HG03460 (cell line): ENCODE measurements around the gene NDUFS3.

ENCODE experiments used
- ATAC-seq: cut with Tn5 transposase; IDR thresholded peaks from one replicate; pipeline ENCODE4 v1.9.1; 2021; ENCODE audit not compliant: unreplicated experiment

Gene NDUFS3

DNA sequence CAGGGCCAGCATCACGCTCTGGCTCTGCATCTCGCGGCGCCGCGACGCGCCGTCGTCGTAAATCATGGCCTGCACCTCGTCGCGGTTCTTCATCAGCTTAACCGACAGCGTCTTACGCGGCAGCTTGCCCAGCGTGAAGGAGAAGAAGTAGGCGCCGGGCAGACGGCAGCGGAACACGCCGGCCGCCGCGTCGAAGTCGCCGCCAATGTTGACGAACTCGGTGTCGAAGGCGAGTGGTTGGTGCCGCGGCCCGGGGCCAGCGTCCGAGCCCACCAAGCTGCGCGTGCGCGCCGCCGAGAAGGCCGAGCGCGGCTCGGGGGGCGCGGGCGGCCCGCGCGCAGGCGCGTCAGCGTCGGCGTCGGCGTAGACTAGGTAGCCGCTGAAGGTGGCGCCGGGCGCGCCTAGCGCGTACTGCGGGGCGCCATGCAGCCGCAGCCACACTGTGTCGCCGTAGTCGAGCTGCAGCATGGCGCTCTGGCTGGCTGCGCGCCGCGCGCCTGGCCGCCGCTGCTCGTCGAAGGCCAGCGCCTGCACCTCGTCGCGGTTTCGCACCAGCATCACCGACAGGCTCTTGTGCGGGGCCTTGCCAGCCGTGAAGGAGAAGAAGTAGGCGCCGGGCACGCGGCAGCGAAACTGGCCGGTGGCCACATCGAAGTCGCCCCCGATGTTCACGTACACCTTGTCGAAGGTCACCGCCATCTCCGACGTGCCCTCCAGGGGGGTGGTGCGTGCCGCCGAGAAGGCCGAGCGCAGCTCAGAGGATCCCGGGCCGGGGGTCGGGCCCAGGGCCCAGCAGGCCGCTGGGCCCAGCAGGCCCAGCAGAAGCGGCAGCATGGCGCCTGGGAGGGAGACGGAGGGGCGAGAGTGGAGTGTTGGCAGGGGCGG, 11.3 kb downstream of the NDUFS3 start:
- no peak for ATAC-seq

DNA sequence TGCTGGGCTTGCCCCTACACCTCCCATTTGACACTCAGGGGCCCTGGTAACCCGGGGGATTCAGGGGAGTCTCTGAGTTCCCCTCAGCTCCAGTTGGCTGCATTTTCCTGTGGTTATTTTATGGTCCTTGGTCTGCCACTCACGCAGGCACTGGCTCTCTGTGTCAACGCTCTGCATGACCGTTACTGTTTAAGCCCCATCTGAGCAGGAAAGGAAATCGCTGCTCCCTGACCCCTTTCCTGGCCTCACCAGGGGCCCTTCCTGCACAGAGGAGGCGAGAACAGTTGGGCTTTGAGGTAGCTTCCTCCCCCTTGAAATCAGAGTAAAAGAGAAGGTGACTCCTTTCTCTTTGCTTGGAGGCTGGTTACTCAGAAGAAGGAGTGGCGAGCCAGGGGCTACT, 12.9 kb downstream of the NDUFS3 start:
- no peak for ATAC-seq

DNA sequence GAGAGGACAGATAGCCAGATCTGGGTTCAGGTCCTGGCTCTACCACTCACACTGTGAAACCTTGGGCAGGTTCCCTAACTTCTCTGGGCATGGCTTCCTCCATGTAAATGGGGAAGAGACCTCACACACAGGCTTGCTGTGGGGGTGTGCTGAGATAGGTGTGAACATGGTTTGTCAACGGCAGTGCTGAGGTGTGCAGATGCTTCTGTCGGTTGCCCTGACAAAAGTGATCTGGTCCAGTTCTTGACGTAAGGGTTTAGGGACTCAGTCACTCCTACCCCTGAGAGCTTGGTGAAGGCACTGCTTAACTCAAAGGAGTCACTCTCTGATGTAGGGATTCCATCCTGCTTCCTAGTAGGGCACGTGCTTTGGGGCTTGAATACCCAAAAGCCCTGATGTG, 13.4 kb downstream of the NDUFS3 start:
- ATAC-seq, result no peak

DNA sequence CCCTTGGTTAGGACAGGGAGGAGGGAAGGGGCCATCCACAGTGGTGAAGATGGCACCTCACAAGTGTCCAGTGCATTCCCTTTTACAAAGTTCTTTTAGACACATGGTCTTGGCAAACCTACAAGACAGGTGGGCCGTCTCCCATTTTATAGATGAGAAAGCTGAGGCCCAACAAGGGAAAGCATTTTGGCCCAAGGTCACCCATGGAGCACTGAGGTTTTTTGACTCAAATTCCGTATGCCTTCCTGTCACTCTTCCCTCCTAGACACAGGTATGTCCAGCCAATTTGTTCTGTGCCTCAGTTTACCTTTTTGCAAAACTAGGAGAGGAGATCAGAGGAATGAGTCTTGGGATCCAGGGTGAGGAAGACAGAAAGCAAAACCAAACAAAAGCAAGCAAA, 14.1 kb downstream of the NDUFS3 start:
- no peak for ATAC-seq

DNA sequence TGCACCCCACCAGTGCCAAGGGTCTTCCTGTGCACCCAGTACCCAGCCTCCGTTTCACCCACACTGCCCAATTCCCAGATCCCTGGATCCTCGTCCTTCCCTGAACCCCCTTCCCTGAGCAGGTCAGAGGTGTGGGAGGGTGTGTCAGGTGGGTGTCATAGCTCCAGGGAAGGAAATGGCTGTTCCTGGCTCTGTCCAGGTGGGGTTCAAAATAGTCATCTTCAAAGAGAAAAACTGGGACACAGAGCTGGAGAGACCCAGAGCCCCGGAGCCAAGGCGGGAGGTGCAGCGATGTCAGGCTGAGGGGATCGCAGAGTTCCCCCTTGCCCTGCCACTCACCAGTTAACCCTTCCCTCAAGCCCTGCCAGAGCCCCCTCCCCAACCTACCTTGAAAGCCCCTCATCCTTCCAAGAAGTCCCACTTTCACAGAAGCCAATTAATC, 14.6 kb downstream of the NDUFS3 start:
- ATAC-seq, result no peak

DNA sequence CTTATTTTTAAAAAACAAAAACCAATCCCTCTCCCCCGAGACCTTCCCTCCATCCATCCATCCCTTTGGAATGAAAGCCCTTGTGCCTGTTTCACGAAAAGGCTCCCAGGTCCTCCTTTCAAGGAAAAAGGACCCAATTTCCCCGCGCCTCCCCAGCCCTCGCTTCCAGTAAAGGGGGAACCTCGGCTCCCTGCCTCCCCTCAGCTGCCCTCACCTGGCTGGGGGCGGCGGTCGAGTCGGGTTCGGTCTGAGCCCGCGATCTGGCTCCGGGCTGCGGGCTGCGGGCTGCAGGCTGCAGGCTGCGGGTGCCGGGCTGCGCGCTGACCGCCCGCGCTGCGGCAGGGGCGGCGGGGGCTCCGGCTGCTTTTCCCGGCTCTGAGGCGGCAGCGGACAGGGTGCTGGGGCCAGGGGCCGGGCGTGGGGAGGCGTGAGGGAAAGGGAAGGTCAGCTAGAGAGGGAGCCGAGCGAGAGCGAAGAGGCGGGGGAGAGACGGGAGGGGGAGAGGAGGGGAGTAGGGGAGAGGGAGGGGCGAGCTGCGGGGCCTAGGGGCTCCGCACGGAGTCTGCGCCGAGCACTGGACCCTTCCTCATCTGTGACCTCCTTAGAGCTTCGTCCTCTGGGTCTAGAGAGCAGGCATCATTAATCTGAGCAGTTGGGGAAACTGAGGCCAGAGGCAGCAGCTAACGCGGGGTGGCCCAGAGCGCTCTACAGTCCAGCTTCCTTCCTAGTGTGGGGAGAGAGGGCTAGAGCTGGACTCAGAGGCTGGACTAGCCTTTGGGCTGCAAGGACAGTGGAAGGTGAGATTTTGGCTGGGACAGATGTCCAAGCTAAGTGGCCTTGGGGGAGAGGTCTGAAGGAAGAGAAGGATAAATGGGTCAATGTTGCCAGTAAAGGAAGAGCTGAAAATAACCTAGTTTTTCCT, 15.3 kb downstream of the NDUFS3 start, which contains the start of gene C1QTNF4:
Gene C1QTNF4, minus strand, starts transcription at position 478 of the 922 bp plus-strand sequence. CDS start 3,601 bp downstream, outside the sequence.
- ATAC-seq, result no peak

DNA sequence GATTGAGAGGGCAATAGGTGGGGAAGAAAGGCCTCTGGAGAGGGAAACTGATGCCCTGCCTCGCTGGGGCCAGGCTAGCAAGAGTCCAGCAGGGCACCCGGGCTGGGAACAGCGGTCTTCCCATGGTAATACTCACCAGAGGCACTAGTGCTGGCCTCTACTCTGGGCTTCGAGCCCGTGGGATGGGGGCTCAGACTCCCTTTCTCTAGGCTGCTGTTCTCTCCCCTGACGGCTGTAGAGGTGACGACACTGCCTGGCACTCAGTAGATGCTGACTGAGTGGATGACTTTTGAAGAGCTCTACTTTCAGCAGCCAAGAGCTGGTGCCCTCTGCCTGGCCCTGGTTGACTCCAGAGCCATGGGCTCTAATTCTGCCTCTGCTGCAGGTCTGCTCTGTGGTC, 16.2 kb downstream of the NDUFS3 start:
- ATAC-seq, result no peak

DNA sequence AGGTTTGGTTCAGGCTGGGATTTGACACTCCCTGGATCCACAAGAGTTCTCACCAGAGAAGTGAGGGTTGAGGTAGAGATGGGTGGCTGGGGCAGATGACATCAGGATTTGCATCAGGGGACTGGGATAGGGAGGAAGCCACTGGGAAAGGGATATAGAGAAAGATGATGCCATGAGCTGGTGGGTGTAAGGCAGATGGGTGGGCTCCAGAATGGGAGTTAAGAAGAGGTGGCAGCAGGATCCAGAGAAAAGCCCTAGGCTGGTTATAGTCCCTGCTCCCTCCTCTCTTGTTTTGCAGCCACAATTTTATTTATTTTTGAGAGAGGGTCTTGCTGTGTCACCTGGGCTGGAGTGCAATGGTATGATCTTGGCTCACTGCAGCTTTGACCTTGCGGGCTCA, 17.1 kb downstream of the NDUFS3 start:
- no peak for ATAC-seq

DNA sequence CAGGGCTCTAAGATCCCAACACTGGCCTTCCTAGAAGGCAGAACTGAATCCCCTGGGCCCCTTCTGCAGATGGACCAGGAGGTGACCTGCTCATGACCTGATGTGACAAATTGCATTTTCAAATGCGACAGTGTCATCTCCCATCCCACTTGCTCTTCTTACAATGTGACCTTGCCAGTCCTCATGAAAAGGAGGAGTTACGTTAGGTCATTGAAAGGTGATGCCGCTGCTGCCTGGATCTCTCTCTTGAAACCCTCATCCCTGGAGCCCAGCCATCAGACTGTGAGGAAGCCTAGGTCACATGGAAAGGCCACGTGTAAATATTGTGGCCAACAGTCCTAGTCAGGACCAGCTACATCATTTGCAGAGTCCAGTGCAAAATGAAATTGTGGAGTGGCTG, 21.0 kb downstream of the NDUFS3 start:
- ATAC-seq, result no peak

DNA sequence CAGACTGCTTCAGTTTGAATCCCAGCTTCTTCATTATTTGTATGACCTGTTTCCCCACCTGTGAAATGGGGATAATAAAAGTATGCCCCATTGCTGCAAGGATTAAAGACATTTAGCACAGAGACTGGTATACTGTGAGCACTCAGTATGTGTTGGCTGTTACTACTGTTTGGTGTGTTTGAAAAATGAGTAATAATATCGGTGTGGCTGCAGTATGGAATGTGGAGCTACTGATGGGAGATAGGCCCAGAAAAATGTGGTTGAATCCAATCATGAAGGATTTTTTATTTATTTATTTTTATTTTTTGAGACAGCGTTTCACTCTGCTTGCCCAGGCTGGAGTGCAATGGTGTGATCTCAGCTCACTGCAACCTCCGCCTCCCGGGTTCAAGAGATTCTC, 24.4 kb downstream of the NDUFS3 start:
- ATAC-seq, result no peak

DNA sequence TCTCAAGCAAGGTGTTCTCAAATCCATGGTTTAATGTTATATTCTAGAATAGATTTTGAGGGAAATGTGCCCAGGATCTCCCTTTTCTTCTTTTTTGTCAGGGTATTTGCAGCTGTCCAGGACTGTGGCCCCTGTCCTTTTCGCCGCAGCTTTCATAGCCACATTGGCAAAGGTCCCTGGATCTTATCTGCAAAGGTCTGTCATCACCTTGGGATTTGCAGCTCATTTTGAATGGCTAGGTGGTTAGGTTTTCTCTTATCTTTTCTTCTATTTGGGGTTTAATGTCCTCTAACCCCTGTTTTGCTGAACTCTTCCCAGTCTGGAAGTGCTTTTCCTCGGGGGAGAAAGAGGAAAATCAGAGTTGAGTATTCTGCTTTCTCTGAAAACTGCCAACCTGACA, 27.0 kb downstream of the NDUFS3 start:
- no peak for ATAC-seq

DNA sequence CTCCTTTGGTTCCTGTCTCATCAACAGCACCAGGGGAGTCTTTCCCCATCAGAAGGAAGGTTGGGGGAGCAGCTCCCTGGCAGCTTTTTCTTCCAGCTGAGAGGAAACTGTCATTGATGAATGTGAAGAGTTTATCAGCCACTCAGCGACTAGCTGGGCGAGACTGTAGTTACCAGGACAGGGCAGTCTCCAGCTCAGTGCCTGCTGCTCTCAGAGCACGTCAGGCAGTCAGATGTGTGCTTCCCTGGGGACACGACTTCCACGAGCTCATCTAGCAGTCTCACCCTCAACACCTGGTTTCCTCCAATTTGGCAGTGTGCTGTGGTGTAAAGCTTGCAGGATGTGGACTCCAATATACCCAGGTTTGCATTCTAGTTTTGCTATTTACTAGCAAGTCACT, 27.9 kb downstream of the NDUFS3 start:
- ATAC-seq, result no peak

DNA sequence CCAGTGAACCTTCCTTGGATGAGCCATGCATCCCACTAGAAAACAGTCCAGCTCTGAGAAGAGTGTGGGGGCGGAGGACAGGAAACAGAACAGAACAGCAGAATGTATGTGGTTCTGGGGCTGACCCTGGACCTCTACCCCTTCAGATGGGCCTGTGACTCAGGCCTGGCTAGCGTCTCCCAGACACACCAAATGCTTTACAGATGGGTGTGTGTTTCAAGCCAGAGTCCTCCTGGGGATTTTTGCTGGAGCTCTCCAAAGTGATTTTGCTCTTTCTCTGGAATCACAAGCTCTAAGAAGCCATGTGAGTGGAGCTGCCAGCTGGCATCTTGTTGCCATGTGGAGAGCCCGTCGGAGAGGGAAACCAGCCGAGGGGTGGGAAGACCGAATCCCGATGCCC, 28.5 kb downstream of the NDUFS3 start:
- no peak for ATAC-seq

DNA sequence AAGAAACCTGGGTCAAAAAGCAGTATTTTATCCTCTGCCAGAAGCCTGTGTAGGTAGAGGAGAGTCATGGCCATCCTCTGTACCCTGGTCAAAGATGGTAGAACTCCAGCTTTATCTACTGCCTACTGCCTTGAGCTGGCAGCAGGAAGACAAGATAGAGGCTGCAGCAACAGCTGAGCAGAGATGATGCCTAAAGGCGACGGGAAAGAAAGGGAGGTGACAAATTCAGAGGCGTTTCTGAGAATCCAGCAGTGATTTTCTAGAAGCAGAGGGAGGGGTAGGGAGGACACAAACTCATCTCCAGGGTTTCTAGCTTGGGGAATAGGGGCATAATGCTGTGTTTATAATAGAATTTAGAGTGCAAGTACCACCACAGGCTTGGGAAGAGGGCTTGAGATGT, 30.8 kb downstream of the NDUFS3 start:
- no peak for ATAC-seq

DNA sequence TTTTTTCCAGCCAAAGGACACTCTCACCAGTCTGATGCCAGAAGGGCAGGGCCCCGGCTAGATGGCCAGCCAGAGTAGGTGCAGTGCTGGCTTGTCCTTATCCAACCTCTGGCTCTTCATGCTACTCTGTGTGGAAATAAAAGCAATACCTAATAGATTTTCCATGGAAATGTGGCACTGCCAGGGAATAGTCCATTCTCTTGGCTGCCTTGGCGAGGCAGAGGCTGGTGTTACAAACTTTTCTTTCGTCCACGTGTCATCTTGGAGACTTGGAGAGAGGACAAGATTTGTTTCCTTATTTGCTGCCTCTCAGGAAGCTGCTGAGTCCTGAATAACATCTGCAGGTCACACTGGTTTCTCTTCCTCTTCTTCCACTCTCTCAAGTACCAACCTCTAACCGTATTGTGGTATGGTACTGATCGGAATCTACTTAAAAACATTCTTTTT, 32.5 kb downstream of the NDUFS3 start:
- peak; percentile 65 for ATAC-seq

DNA sequence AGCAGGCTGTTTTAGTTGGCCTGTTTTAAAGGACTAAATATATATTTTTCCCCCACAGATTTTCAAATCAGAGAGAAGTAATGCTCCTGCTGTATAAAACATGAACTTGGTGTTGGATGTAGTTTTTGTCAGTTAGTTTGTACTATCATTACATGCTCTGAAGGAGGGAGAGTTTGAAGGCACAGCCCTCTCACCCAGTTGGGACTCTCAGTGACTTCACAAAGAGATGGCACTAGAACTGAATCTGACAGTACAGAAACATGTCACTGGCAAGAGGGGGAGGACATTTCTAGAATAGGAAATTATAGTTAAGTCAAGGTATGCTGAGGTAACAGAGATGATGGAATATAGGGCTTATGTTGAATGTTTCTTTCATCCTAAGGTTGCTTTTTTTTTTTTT, 36.4 kb downstream of the NDUFS3 start:
- ATAC-seq, result no peak

DNA sequence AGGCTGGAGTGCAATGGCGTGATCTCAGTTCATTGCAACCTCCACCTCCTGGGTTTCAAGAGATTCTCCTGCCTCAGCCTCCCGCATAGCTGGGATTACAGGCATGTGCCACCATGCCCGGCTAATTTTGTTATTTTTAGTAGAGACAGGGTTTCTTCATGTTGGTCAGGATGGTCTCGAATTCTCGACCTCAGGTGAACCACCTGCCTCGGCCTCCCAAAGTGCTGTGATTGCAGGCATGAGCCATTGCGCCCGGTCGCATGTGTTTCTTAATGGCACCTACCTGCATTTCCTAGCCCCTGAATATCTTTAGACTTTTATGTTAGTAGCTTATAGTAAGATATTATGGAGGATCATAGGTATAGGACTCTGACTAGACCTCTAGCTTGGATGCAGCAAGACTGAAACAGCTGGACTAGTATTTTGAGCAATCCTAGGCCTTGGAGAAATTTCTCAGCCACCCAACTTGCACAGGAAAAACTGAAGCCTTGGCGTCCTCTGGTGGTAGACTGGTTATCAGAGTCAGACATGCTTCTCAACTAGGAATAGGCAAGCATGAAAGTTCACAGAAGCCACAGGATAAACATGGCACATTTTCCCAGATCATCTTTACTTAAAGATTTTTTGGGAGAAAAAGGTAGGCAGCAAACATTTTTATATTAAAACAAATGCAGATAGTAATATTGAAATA, 38.0 kb downstream of the NDUFS3 start:
- no peak for ATAC-seq

DNA sequence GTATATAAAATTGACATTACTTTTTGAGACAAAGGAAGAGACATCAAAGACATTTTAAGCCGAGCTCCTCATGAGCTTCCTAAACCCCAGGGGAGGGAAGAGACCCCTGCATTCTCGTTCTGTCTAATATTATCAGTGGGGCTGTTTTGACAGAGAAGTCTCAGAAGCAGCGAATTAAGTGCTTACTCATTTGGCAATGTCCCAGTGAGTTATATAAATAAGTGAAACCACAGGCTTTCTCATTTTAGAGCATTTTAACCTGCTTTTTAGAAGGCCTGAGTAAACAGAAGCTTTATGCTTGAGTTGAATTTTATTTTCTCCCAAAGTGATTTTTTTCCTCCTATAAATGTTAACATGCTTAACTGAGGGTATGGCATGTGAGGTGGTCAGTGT, 38.5 kb downstream of the NDUFS3 start:
- no peak for ATAC-seq

DNA sequence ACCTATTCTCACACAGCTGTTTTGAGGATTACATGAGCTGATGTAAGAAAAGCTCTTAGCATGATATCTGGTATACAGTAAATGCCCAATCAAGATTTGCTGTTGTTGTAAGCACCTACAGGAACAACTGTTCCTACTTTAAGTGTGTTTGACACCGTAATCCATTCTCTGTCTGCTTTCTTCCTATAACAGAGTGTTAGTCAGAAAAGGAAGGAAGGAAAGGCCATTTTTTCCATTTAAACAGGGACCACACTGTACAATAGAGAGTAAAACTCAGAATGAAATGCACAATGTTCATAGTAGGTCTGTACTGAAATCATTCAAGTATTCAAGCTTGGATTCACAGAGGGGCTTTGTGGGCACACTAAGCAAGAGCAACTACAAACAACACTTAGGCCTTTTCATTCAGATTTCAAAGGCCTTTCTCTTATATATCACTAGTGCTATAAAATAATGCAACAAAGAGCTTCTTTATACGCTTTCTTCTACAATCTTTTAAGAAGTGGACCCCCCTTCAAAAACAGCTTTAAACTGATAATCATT, 42.0 kb downstream of the NDUFS3 start:
- ATAC-seq, result no peak

DNA sequence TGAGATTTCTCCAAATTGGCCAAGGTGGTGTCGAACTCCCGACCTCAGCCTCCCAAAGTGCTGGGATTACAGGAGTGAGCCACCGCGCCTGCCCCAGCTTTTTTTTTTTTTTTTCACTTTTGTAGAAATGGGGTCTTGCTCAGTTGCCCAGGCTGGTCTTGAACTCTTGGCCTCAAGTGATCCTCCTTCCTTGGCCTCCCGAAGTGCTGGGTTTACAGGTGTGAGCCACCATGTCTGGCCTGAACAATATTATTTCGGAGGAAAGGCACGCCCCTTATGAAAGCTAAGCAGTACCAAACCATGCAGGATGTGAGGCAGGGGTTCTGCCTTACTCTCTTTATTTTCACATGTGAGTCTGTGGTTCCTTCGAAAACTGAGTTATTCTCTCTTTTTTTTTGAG, 47.4 kb downstream of the NDUFS3 start:
- ATAC-seq, result no peak

DNA sequence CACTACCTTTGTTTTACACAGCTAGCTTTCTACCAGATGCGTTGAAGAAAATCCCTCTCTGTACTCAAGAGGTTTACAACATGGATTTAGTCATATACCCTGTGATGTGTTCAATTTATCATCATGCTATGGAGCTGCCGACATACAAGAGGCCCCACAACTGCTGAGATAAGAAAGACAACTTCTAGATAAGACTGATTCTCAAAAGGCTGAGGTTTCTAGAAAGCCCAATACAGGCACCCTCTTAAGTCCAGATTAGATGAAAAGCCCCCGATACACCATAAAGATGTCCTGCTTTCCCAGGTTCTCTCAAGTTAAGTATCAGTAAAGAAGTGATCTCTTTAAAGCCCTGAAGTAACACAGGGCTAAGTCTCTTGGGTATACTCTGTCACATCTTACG, 49.2 kb downstream of the NDUFS3 start:
- ATAC-seq, result no peak
